Adipose tissue (tissue), 3 donors: ENCODE data around the gene HYAL3. TPM values are rescaled to one million over a fixed set of nuclear protein-coding genes. Genes with fewer than 3 reads are reported as not detected.
"Not testable (repeated sequence)": the region's sequence is repeated elsewhere in the genome, so short reads cannot be mapped to it uniquely, and the experiment has no call there.

ENCODE experiments used
- H3K27ac ChIP-seq: one replicate; pipeline ENCODE4 v1.5.1; 2013; ENCODE audit warnings: low read depth, low read length
- WGBS, 3 donors: extraction: QIAGEN DNeasy Blood & Tissue Kit; methylation state at CpG; one replicate each; pipeline ENCODE4 v1.1.7; 2013; 5-methylcytosine and 5-hydroxymethylcytosine counted together
- polyA plus RNA-seq, 3 donors: library from polyadenylated mRNA; stranded (reverse); fragments of 200-250 nt; gene quantifications; one replicate each; pipeline ENCODE4 v1.2.3, GENCODE V29; 2013
- donor health status: healthy with polysubstance abuse.
- donor health status: Bipolar disorder and iron deficiency.
- donor health status: healthy.

HYAL3 gene
- polyA plus RNA-seq, 3 donors = 1.7 to 4.0 (median 2.5) TPM

DNA sequence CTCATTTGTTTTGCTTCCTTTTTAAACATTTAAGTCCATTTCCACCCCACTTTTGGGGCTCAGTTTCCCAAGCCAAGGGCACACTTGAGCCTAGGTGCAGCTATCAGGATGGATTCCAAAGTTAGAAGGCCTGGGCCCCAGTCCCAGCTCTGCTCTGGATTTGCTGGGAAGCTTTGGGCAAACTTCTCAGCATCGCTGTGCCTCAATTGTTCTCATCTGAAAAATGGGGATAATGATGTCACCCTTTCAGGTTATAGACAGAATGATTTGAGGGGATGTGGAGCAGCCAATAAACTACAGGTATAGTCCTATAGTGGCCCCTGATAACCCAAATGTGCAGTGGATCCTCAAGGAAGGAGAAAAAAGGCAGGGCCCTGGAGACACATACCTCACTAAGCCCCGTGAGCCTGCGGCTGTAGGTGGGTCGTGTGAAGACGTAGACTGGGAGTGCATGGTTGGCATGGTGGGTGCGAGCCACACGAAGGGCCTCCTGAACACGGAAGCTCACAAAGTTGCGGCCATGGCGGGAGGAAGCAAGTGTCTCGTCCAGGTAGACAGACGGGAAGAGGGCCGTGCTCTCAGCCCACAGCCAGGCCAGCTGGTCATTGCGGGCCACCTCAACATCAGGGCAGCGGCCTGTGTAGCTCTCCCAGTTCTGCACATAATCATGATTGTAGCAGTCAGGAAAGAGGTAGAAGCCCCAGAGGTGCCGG, 20.1 kb upstream of the HYAL3 start:
- H3K27ac ChIP-seq = no peak overlapping the region
- 80 to 85% (median 81%) methylated on average over 16 of the region's 16 CpGs for whole genome bisulfite sequencing, 3 donors

DNA sequence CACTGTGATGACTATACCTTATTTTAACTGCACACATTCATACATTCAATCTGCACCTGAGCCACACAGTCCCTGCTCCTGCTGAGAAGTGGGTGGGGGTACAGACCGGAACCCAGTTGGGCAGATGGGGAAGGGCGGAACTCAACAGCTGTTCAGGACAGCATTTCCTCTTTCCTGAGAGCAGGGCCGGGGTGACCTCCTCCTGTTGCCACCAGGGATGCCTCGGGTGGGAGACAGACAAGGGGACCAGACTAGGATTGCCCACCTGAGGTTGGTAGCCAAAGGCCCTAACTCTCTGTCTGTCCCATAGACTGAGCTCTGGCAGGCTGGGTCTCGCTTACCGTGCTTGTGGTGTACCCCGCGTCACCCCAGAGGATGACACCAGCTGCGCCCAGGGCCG, 19.4 kb upstream of the HYAL3 start:
- WGBS, 3 donors = 57 to 83% (median 61%) methylated on average over 10 of the region's 10 CpGs

DNA sequence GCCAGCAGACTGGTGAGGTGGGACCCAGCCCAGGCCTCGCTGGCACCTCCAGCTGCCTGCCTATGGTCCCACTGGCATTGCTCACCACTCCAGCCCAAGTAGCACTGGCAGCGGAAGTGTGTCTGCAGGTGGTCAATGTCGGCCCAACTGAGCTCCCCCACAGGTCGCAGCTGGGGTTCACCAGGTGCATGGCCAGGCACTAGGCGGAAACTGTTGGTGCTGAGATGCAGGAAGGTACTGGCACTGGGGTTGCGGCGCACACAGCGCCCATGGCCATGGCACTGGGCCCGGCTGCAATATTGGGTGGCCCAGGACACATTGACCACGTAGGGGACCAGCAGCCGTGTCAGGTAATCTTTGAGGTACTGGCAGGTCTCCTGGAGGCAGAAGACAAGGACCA, 19.0 kb upstream of the HYAL3 start:
- H3K27ac ChIP-seq = no peak overlapping the region
- 80 to 86% (median 83%) methylated on average over 11 of the region's 11 CpGs for WGBS, 3 donors

More for the DNA sequence above, 19.4 kb upstream of the HYAL3 start:
- no peak overlapping the region for H3K27ac ChIP-seq

DNA sequence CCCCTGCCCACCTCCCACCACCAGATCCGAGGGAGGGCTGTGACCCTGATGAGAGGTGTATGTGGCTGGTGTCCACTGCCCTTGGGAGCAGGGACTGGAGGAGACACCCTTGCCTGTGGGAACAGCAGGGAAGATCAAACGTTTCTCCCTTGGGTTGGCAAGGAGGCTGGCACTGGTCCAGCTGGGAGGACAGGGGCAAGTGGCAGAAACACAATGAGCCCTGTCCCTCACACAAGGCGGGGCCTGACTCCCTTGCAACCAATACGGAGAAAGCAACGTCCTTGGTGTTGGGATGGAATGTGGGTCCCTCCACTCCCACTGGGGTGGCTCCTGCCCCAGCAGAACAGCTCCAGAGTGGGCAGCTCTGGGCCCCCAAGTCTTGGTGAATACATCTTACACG, 18.1 kb upstream of the HYAL3 start:
- WGBS, 3 donors = 56 to 70% (median 68%) methylated on average over 6 of the region's 6 CpGs
- no peak overlapping the region for H3K27ac ChIP-seq

DNA sequence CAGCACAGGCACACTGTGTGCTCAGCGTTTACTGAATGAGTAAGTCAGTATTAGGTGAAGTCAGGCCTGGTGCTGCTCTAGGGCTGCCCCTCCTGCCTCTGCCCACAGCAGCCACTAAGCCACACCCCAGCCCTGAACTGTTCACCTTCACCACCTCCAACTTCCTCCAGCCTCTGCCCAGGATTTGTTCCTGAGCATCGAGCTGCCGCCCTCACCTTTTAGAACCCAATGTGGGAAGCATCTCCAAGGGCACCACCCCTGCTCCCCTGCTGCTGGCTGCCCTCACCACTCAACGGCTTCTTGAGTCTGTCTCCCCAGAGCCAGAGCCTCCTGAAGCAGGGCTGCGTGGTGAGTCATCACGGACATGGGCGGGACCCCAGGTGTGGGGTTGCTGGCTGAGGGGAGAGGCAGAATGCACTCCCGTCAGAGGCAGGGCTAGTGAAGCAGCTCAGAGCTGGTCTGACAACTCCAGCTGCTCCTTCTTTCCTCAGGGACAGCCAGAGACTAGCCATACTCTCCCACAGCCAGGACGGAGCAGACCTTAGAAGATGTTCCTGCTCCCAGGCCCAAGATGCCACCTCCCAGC, 17.5 kb upstream of the HYAL3 start:
- 56 to 78% (median 63%) methylated on average over 9 of the region's 9 CpGs for WGBS, 3 donors
- no peak overlapping the region for H3K27ac ChIP-seq

DNA sequence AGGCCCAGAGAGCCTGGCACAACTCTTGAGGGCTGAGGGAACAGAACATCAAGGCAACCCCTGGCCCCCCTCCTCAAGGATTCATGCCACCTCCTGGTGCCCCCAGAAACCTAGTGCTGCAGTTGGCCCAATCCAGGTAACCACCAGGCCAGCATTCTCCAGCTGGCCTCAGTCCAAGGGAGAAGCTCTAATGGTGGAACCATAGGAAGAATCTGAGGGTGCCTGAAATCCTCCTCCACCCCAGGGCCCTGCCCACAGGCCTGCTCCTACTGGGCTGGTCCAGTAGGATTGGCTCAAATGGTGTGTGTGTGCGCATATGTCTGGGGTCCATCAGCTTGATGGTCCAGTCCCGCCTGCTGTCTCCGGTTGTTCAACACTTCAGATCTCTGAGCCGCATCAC, 15.6 kb upstream of the HYAL3 start:
- H3K27ac ChIP-seq = no peak overlapping the region
- 97 to 100% (median 98%) methylated on average over 4 of the region's 4 CpGs for WGBS, 3 donors

DNA sequence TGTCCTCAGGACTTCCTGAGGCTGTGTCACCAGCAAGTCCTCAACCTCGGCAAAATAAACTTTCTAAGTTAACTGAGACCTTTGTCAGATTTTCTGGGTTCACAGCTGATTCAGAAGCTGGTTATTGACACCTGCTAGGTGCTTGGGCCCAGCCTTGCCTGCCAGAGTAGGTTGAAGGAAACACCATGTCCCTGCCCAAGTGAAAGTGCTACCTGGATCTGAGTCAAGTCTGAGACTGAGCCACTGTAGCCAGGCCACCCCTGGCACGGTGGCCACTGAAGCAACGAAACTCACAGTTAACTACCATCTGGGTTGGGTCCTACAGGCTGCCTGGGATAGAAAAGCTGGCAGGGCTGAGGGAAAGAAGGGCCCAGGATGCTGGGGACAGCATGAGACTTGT, 15.1 kb upstream of the HYAL3 start:
- H3K27ac ChIP-seq = no peak overlapping the region
- WGBS, 3 donors = 66 to 84% (median 83%) methylated on average over 3 of the region's 3 CpGs

DNA sequence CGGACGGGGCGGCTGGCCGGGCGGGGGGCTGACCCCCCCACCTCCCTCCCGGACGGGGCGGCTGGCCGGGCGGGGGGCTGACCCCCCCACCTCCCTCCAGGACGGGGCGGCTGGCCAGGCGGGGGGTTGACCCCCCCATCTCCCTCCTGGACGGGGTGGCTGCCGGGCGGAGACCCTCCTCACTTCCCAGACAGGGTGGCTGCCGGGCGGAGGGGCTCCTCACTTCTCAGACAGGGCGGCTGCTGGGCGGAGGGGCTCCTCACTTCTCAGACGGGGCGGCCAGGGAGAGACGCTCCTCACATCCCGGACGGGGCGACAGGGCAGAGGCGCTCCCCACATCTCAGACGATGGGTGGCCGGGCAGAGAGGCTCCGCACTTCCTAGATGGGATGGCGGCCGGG, 12.8 kb upstream of the HYAL3 start:
- WGBS, 3 donors = 90 to 97% (median 92%) methylated on average over 12 to 31 of the region's 32 CpGs
- H3K27ac ChIP-seq = not testable (repeated sequence)

DNA sequence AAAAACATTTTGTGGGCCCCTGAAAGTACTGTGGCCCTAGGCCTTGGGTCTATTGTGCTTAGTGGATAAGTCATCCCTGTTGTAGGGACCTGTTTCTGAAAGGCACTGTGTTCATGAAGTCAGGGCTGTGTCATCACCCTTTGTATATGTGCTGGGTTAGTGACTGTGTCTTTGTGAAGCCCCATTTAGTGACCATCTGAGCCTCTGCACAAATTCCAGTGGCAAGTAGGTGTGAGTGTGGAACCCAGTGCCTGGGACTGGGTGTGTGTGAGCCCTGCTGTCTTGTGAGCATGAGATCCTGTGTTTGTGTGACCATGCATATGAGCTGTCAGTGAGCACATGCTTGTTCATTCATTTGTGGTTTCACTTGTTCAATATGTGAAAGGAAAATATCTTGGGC, 5.4 kb upstream of the HYAL3 start:
- no peak overlapping the region for H3K27ac ChIP-seq

DNA sequence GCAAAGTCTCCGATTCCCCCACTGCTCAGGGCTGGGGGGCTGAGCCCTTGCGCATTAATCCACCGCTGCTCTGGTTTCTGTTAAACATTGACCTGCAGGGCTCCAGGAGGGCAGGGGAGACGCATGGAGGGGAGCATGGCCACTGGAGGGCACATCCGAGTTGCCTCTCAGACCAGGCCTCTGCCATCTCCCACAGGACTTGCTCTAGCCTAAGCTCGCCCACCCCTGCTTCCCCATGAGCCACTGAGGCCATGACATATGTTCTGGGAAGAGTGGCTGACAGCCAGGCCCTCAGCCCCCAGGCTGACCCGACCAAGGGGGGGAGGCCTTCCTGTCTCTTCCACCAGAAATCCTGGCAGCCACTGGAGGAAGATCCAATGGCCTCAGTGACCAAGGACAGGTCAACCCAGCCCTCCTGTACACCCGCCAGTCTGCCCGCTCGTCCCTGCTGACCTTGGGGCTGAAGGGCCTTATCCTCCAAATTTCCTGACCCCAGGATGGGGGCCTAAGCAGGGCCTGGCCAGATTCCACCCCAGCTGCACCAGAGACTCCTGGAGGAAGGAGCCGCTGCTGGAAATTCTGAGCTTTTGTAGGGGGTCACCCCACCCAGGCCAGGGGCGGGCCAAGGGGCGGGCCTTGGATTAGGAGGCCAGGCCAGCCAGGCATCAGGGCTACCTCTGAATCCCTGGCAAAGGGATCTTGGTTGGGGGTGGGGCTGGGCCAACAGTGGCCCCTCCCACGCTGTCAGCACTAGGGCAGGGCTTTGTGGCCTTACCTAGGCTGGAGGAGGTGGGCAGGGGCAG, 4.0 kb upstream of the HYAL3 start, which contains the start of gene HYAL1:
HYAL1 (minus strand) TSS at position 562 of the 803 bp plus-strand sequence. CDS start 618 bp downstream, outside the sequence.
- H3K27ac ChIP-seq = no peak within 1 kb of the TSS
- WGBS, 3 donors = 51 to 55% (median 54%) methylated on average over 14 of the region's 14 CpGs

DNA sequence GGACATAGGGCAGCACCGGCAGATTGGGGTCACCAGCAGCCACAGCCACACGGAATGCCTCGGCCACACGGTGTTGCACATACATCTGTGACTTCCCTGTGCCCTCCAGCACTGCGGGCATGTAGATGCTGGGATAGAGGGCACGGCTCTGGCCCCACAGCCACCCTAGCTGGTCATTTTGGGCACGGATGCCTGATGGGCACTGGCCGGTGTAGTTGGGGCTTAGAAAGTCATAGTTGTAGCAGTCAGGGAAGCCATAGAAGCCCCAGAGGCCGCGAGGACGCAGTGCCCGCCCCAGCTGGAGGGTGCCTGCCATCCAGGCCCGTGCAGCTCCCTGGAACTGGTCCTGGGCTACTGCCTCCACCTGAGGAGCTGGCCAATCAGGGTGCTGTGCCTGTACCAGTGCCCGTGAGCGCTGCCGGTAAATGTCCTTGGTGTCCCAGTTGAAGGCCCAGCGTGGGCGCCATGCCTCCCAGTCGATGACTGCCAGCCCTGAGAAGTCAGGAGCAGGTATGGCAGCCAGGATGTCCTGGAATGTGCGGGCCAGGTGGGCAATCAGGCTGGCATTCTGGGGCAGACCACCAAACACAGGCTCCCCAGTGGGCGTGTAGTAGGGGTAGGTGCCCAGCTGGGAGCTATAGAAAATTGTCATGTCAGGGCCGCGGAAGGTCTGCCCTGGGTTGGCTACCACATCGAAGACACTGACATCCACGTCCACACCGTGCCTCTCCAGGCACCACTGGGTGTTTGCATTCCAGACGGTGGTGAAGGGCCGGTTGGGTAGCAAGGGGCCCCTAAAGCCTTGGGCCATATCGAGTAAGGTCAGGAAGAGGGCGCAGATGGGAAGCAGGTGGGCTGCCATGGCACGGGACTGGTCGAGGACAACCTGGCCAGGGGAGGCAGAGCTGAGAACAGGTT, 3.1 kb upstream of the HYAL3 start:
- H3K27ac ChIP-seq = no peak overlapping the region
- 82 to 88% (median 85%) methylated on average over 32 of the region's 32 CpGs for WGBS, 3 donors

DNA sequence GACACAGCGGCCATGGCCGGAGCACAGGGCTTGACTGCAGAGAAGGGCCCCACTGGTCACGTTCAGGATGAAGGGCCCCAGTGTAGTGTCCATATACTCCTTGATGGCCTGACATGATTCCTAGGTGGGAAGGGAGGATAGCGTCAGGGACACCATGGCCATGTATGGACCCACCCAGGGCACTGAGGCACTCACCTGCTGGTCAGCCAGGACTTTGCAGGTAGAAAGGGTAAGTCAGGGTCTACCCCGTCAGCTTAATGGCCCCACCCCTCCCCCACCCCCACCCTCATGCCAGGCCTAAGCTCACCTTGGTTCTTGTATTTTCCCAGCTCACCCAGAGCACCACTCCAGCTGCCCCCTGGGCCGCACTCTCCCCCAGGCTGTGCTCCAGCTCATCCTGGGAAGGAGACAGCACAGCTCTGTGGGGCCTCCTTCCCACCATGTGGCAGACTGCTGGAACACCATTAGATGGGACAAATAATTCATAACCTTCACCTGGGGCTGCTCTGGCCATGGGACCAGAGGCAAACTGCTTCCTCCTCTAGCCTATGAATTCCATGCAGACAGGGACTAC, 1.6 kb upstream of the HYAL3 start:
- 85 to 98% (median 88%) methylated on average over 6 of the region's 6 CpGs for WGBS, 3 donors
- H3K27ac ChIP-seq = peak overlapping the region; percentile 40

DNA sequence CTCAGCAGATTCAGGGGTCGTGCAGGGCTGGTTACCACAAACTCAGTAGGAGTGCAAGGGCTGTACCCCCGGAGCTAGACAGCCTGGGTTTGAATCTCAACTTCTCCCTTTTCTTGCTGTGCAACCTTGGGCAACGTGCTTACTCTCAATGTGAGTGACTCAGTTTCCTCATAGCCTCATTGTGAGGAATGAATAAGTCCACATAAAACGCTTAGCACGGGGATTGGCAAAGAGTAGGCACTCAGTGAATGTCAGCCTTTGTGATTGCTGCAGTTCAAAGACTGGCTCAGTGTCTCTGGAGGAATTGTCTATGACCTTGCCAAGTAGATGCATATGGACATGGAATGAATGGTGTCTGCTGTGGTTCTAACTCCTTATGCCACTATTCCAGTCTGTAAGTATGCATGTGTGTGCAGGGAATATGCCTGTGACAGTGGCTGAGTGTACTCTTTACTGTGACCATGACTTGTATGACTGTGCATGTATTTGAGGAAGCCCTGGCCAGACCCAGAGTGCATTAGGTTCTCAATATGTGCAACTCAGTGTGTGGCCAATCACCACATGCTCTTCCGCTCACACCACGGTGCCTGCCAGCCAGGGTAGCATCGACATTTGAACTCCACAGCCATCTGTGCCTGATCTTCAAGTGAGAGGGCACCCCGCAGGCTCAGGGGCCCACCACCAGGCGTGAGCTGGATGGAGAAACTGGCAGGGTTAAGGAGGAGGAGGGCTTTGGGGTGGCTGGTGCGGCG, 900 bp upstream of the HYAL3 start:
- peak overlapping the region; percentile 40 for H3K27ac ChIP-seq
- 39 to 52% (median 40%) methylated on average over 12 of the region's 12 CpGs for WGBS, 3 donors

DNA sequence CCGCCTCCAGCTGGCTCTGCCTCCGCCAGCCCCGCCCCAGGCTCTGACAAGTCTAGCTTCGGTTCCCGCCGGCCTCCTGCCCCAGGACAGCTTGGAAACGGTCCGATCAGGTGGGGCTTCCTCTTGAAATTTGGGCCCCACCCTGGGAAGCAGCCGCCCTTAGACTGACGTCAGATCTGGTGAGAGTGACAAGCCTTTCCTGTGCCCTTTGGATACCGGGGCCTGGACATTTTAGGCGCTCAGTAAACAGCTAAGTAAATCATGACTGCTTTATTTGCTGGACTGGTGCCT, 378 bp upstream of the HYAL3 start:
- 0 to 2% (median 1%) methylated on average over 12 of the region's 12 CpGs for WGBS, 3 donors
- peak overlapping the region; percentile 29 for H3K27ac ChIP-seq

DNA sequence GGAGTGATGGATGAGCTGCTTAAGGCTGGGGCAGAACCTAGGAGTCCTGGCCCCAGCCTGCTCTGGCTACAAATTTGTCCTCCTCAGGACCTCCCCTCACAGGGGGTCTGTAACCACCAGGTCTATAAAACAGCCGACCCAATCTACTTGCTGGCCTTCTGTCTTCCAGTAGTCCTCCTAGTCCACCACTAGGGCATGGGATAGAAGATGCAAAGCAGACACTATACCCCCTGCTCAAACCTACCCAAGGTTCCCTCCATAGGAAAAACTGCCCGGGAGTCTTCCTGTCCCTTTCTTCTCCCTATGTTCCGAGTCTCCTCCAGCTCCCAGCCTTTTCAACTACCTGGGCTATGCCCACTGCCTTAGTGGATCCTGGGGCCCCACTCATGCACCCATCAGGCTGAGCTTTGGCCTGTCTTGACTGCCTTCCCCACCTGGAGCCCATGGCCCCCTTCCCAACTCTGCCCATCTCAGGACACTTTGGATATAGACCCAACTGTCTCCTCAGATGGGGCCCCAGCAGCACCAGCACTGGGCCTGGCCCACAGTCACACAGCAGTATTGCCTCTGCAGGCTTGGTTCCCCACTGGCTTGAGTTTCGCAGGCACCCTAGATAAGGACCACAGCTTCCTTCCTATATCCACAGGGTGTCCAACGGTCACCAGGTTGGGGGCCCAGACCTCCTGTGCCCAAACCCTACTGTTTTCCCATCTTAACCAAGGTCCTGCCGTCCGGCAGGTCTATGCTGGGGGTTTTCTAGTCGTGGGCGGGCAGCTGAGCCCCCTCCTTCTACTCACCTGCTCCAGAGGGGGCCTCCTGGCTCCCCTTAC, 1.1 kb downstream of the HYAL3 start:
- WGBS, 3 donors = 33 to 56% (median 33%) methylated on average over 9 of the region's 9 CpGs
- no peak overlapping the region for H3K27ac ChIP-seq

DNA sequence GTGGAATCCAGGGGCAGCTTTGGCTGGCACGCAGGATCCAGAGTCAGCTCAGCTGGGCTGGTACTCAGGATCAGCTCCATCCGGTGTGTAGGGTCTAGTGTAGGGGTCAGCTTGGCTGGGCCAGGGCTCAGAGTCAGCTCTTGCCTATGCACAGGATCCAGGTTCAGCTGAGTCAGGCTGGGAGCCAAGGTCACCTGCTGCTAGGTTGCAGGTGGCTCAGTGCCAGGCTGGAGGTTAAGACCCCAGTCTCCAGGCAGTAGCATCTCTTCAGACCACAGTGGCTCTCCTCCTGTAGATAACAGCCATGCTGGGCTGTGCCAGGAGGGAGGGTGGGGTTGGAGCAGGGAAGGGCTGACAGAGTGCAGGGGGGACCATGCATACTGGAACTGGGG, 1.8 kb downstream of the HYAL3 start:
- no peak overlapping the region for H3K27ac ChIP-seq
- WGBS, 3 donors = 72 to 100% (median 89%) methylated on average over 2 of the region's 2 CpGs
